Ovary (tissue), 9 donors: Measurements from ENCODE around the gene NENF. TPM values are rescaled to one million over a fixed set of nuclear protein-coding genes. Genes with fewer than 3 reads are reported as not detected.

ENCODE experiments used
- DNase-seq, 5 donors: peaks; one replicate each; pipeline ENCODE4 v3.0.0-alpha.2; 2019 to 2020
- H3K27ac ChIP-seq, 2 donors: fragments of 200-600 bp; one replicate each; pipeline versions ENCODE4 v1.5.1 to v1.8.0; 2019 to 2022
- H3K27me3 ChIP-seq: fragments of 200-600 bp; one replicate; pipeline ENCODE4 v1.8.0; 2022
- H3K36me3 ChIP-seq: fragments of 200-600 bp; sonication (generic); one replicate; pipeline ENCODE4 v1.5.1; 2019
- H3K4me1 ChIP-seq: one replicate; pipeline ENCODE4 v1.8.1; 2013; ENCODE audit warnings: mild to moderate bottlenecking, moderate library complexity; ENCODE audit not compliant: insufficient read depth
- H3K4me3 ChIP-seq: fragments of 200-600 bp; sonication (generic); one replicate; pipeline ENCODE4 v1.5.1; 2017
- H3K9me3 ChIP-seq, 2 donors: fragments of 200-600 bp in 1 of 2; sonication (generic) in 1 of 2; one replicate each; pipeline versions ENCODE4 v1.5.1 to v1.8.1; 2013 to 2019; ENCODE audit warnings: mild to moderate bottlenecking in 1 of 2, moderate library complexity in 1 of 2
- CTCF ChIP-seq, 3 donors: fragments of 450-650 bp in 2 of 3; fragments of 200-600 bp in 1 of 3; IDR thresholded peaks; one replicate each; pipeline versions ENCODE4 v1.5.1 to v1.8.0; 2016 to 2022; ENCODE audit warnings: antibody characterized with exemption in 3 of 3, mild to moderate bottlenecking in 1 of 3
- EP300 ChIP-seq: sonication (generic); formaldehyde crosslinking; IDR thresholded peaks from one replicate; pipeline ENCODE4 v1.6.1; 2017; ENCODE audit warnings: antibody characterized with exemption
- POLR2A ChIP-seq: fragments of 450-650 bp; IDR thresholded peaks from one replicate; pipeline ENCODE4 v1.6.1; 2017; ENCODE audit warnings: antibody characterized with exemption, mild to moderate bottlenecking, moderate library complexity
- WGBS, 3 donors: extraction: QIAGEN DNeasy Blood & Tissue Kit in 1 of 3; methylation state at CpG; one replicate each; pipeline versions ENCODE4 v1.1.5 to v1.1.7; 2013 to 2017; 5-methylcytosine and 5-hydroxymethylcytosine counted together
- intact Hi-C, 4 donors: fragments of 100-400 bp; cut with DNase I; formaldehyde crosslinking; loops; one replicate each; pipeline versions ENCODE4 v1.11.0 to v1.15.1; 2022 to 2023
- polyA plus RNA-seq, 2 donors: library from polyadenylated mRNA; stranded (reverse); fragments of 200-250 nt in 1 of 2; fragments of 350-450 nt in 1 of 2; fragmentation: Illumina TruSeq in 1 of 2; extraction: RNeasy Lipid Tissue Mini Kit (QIAGEN cat#74804) in 1 of 2; gene quantifications; one replicate each; pipeline ENCODE4 v1.2.3, GENCODE V29; 2013 to 2014
- total RNA-seq, 7 donors: library from RNA; depleted of rRNA in 2 of 7; stranded (reverse); fragments of >200 nt in 2 of 7; fragmentation: NEBNext Ultra II Directional in 3 of 7; extraction: Animal tissue kit (Norgen Biotek cat#: 25700) in 3 of 7; gene quantifications; one replicate each; pipeline versions ENCODE4 v1.1.0 to v1.2.4, GENCODE V29; 2016 to 2023
- donor health status: DM: no; HTN: no; CAD: no; lungs with moderate emphysema.
- donor health status: DM: no; HTN: no; CAD: no.
- donor health status: Bipolar disorder and iron deficiency.
- donor health status: DM: yes; HTN: yes; CAD: no.
- donor health status: DM: no; HTN: no; CAD: no.
- donor health status: DM: yes; HTN: yes; CAD: no.

The NENF gene
- total and polyA plus RNA-seq, 9 donors = 84.7 to 192 (median 102) TPM

GRCh38 chr1:212396638-212397037 lies 36.1 kb upstream of the NENF start:
- no peak for DNase-seq
- Histone ChIP-seq H3K4me3 (no peak overlapping the region), H3K9me3 (no peaks in the 10 kb centered on the region), H3K36me3 (no peaks in the 10 kb centered on the region), H3K27me3 (no peaks in the 10 kb centered on the region), H3K27ac (no peak overlapping the region), H3K4me1 (no peaks in the 10 kb centered on the region)
- TF ChIP-seq POLR2A (no peak), EP300 (no peak), CTCF (IDR thresholded peaks at IDR 0.05) (no peak)
- intact Hi-C loops = no loop called here
- WGBS, 3 donors = 98 to 99% (median 99%) methylated on average over 3 of the region's 3 CpGs

GRCh38 chr1:212397171-212397570 lies 35.5 kb upstream of the NENF start:
- H3K4me3 ChIP-seq = no peak overlapping the region
- 91 to 98% (median 98%) methylated on average over 1 of the region's 1 CpG for WGBS, 3 donors
- H3K9me3 ChIP-seq = no peaks in the 10 kb centered on the region
- DNase-seq = no peak
- H3K27me3 ChIP-seq = no peaks in the 10 kb centered on the region
- intact Hi-C loops = no loop called here
- H3K27ac ChIP-seq = no peak overlapping the region
- H3K4me1 ChIP-seq = no peaks in the 10 kb centered on the region
- H3K36me3 ChIP-seq = no peaks in the 10 kb centered on the region
- TF ChIP-seq POLR2A = no peak
- no peak for TF ChIP-seq CTCF (IDR thresholded peaks at IDR 0.05)
- no peak for TF ChIP-seq EP300

- no peaks in the 10 kb centered on the region for H3K4me1 ChIP-seq
- no peaks in the 10 kb centered on the region for H3K36me3 ChIP-seq
- WGBS, 3 donors = 97 to 99% (median 99%) methylated on average over 4 of the region's 4 CpGs
- no peak overlapping the region for H3K4me3 ChIP-seq
- H3K27ac ChIP-seq = no peak overlapping the region
- no peak for TF ChIP-seq POLR2A
- no peak for TF ChIP-seq CTCF (IDR thresholded peaks at IDR 0.05)
- TF ChIP-seq EP300 = no peak
- intact Hi-C loops = no loop called here
- no peaks in the 10 kb centered on the region for H3K27me3 ChIP-seq
- H3K9me3 ChIP-seq = no peaks in the 10 kb centered on the region
- no peak for DNase-seq
Observed at GRCh38 chr1:212401042-212401441, 31.7 kb upstream of the NENF start.

- no peaks in the 10 kb centered on the region for H3K9me3 ChIP-seq
- no peaks in the 10 kb centered on the region for H3K27me3 ChIP-seq
- H3K4me1 ChIP-seq = no peaks in the 10 kb centered on the region
- TF ChIP-seq POLR2A (no peak), EP300 (no peak), CTCF (IDR thresholded peaks at IDR 0.05) (no peak)
- intact Hi-C loops = no loop called here
- no peaks in the 10 kb centered on the region for H3K36me3 ChIP-seq
- no peak overlapping the region for H3K4me3 ChIP-seq
- WGBS, 3 donors = 72 to 76% (median 74%) methylated on average over 7 of the region's 7 CpGs
- no peak for DNase-seq
- H3K27ac ChIP-seq = no peak overlapping the region
Observed at GRCh38 chr1:212401838-212402582, 30.7 kb upstream of the NENF start.
